HFF-Myc (cell line): ENCODE results near the gene TENT5C.

Source experiments
- DNase-seq: peaks from one replicate; pipeline ENCODE4 v3.0.0-alpha.2; 2011; ENCODE audit warnings: low read depth; ENCODE audit errors: extremely low read depth
- H3K4me3 ChIP-seq: replicated peaks from 2 replicates; pipeline ENCODE4 v1.5.1; 2011; ENCODE audit warnings: low read depth, mild to moderate bottlenecking, control low read depth, low read length
- CTCF ChIP-seq: IDR thresholded peaks from 2 replicates; pipeline ENCODE4 v1.5.1; 2012; ENCODE audit warnings: mild to moderate bottlenecking, low read depth, low read length, control low read depth; ENCODE audit errors: missing control alignments

Gene TENT5C

DNA sequence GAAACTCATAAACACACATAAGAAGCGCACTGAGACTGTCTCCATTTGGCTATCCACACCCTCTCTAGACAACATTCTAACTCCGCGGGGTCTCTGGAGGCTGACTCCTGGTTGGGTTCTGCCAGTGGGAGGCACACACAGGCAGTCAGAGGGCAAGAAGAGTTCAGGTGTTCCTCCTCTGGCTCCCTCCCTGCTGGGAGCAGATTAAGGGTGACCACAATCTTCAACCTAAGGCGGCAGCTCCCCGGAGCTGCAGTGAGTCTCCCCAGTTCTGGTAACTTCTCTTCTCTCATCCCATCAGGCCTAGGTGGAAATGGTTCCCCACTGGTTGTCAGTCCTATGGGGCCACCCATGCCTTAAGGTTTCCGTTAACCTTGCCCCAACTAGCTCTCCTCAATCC, 7.4 kb upstream of the TENT5C start:
- no peak for TF ChIP-seq CTCF
- H3K4me3 ChIP-seq: no peak overlapping the region
- no peak for DNase-seq

DNA sequence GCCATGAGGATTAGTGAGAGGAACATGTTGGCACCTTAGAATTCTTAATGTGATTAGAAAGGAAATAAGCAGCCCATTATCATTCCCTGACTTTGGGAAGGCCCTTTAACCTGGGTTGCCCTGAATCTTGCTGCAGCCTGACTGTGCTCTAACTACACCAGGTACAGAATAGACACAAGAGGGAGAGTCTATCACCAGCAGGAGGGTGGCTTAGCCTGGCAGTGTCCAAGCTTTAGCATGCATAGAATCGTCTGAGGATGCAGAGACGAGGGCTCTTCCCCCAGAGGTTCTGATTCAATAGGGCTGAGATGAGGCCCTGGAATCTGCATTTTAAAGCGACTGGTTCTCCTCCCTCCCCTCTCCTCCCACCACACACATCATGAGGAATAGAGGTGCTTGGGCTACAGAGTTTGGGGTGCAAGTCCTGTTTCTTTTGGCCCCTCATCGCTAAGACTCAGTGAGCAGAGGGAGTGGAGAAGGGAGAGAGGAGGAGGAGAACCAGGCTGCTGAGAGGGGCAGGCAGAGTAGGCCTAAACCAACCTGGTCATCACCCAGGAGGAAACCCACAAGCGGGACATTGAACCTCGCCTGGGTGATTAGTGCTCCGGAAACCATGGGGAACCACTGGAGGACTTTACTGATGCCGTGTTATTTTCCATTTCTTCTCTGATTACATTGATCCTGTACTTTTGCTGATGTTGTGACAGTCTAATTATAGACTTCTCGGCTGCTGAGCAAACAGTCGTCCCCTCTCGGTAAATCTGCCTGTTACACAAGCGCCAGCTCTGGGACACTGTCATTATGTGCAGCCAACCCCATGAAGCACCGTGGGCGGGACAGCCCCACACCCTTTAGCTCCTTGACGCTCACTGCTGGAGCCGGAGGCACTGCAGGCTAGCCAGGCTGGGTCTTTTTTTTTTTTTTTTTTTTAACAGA, 6.3 kb upstream of the TENT5C start:
- TF ChIP-seq CTCF: no peak
- no peak for DNase-seq

DNA sequence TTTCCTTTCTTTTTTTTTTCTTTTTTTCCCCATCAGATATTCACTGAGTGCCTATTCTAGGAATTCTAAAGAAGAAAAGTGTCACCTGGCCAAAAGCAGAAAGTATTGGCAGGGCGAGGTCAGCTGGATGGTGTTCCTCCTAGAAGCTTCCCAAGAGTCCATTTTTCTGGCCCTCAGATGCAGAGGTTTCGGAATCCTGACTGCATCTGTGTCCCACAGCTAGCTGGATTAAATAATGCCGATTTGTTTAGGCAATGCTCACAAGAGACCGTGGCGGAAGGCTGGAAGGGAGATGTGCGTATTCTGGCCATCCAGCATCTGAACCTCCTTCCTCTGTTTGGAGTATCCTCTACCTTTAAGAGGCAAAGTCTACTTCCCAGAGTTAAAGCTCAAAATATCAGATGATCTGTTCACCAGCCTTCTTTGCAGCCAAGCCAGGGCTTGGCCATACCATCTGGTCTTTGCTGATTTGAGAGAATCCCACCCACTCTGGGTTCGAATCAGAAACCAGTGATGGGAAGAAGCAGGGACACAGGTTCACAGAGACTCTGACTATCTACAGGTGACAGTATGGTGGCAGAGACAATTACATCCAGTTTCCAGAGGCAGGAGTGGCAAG, 5.4 kb upstream of the TENT5C start:
- H3K4me3 ChIP-seq: no peak overlapping the region
- no peak for TF ChIP-seq CTCF
- no peak for DNase-seq

More for the DNA sequence above, 6.3 kb upstream of the TENT5C start:
- H3K4me3 ChIP-seq: no peak overlapping the region

DNA sequence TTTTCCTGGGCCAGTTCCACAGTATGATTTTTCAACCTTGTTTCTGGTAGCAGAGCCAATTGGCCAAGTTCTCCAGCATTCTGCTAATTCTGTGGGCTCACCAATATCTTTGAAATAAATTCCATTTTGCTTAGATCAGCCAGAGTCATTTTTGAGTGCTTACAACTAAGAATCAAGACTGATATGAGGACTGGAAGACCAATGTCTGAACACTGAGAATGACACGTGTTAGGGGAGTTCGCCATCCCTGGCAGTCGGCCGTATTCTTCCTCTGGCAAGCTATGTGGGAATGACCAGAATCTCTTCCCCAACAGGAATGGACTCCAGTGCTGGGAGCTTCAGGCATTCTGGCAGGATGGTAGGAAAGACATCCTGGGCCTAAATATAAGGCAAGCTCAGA, 4.9 kb upstream of the TENT5C start:
- DNase-seq: no peak
- H3K4me3 ChIP-seq: no peak overlapping the region
- no peak for TF ChIP-seq CTCF

DNA sequence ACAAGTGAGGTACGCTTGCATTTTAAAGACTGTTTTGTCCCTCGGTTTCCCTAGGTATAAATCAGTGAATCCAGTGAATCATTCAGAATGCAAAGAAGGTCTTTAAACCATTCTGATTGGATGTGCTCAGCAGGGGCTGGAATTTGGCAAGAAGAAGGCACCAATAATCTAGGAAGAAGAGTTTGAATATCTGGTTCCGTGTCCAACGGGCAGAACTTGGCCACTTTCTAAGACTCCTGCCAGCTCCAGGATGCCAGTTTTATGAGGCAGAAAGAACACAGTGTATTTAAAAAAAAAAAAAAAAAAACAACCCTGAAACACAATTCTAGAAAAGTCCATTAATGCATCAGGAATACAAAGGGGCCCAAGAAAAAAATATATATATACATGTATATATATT, 3.0 kb upstream of the TENT5C start:
- no peak for TF ChIP-seq CTCF
- H3K4me3 ChIP-seq: no peak overlapping the region
- DNase-seq: no peak

DNA sequence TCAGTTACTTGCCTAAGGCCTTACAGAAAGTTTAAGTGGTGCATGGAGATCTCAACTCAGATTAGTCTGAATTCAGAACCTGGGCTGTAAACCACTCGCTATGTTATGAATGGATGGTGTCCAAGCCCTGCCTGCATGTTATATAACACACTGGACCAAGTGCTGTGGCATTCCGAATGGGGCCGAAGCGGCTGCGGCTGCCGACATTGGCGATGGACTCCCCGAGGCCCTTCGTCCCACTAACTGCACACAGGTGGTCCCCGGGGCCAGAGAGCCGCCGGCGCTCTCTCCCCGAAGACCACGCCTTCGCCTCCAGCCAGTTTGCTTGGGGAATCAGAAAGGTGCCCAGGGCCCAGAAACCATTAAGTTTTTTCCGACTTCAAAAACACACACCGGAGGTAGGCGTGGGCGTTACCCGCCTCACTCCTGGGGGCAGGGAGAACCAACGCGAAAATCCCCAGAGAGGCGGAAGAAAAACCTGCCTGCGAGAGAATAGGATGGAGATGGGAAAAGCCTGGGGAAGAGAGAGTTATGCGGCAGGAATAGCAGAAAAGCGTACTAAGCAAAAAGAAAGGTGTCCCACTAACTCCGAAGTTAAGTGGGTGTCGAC, 579 bp upstream of the TENT5C start:
- no peak for DNase-seq
- peak overlapping the region; percentile 76 for H3K4me3 ChIP-seq
- TF ChIP-seq CTCF: no peak
